ENCODE measurements around the gene SCUBE1.

- TF ChIP-seq, protein P1, sequence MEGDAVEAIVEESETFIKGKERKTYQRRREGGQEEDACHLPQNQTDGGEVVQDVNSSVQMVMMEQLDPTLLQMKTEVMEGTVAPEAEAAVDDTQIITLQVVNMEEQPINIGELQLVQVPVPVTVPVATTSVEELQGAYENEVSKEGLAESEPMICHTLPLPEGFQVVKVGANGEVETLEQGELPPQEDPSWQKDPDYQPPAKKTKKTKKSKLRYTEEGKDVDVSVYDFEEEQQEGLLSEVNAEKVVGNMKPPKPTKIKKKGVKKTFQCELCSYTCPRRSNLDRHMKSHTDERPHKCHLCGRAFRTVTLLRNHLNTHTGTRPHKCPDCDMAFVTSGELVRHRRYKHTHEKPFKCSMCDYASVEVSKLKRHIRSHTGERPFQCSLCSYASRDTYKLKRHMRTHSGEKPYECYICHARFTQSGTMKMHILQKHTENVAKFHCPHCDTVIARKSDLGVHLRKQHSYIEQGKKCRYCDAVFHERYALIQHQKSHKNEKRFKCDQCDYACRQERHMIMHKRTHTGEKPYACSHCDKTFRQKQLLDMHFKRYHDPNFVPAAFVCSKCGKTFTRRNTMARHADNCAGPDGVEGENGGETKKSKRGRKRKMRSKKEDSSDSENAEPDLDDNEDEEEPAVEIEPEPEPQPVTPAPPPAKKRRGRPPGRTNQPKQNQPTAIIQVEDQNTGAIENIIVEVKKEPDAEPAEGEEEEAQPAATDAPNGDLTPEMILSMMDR (IDR thresholded peaks at IDR 0.05), result no peak
- TF ChIP-seq POLR2A (IDR thresholded peaks at IDR 0.05), result no peak
These were observed 70.9 kb downstream of the SCUBE1 start for GRCh38 chr22:43272301-43272700.

All from gastroesophageal sphincter (tissue), 3 donors.